Measurements from ENCODE around the gene FAM50A. TPM values are rescaled to one million over a fixed set of nuclear protein-coding genes. Genes with fewer than 3 reads are reported as not detected.
A peak's percentile ranks its signal among the peaks of the same experiment; 100 is the strongest.

The FAM50A gene
- total RNA-seq, 1 experiment from 2014 or later = 57.4 TPM

GRCh38 chrX:154412468-154412867, 31.5 kb upstream of the FAM50A start:
- Histone ChIP-seq H3K27ac (ENCODE audit: insufficient read length, low read depth, low read length) (no peak overlapping the region), H3K9ac (ENCODE audit: extremely low read depth, insufficient read length, low read length) (no peak overlapping the region), H4K20me1 (ENCODE audit: control insufficient read depth, insufficient read depth, insufficient read length) (no peaks in the 10 kb centered on the region), H4K8ac (replicated peaks; ENCODE audit: insufficient read length, low read depth, low read length) (no peak overlapping the region), H2BK12ac (ENCODE audit: insufficient read length, low read depth, low read length) (no peak overlapping the region), H2BK120ac (ENCODE audit: low read depth, low read length, poor library complexity, severe bottlenecking) (no peak overlapping the region), H3K27me3 (ENCODE audit: insufficient read depth, low read length) (no peaks in the 10 kb centered on the region), H3K9me3 (ENCODE audit: control insufficient read depth, low read depth, low read length) (peaks cover 18% of the 10 kb centered on the region), H2BK15ac (ENCODE audit: low read depth, low read length) (no peak overlapping the region), H2BK20ac (ENCODE audit: low read depth, low read length, poor library complexity, severe bottlenecking) (no peak overlapping the region), H3K56ac (ENCODE audit: insufficient read length, low read depth, low read length) (no peak overlapping the region), H3K79me1 (ENCODE audit: insufficient read depth, low read depth, low read length, poor library complexity, severe bottlenecking) (no peaks in the 10 kb centered on the region), H3T11ph (ENCODE audit: low read length) (no peak overlapping the region), H4K91ac (ENCODE audit: insufficient read length, low read depth, low read length) (no peak overlapping the region), H3K23me2 (ENCODE audit: insufficient read length, low read depth, low read length, poor library complexity, severe bottlenecking) (peaks cover 4% of the 10 kb centered on the region), H3K4me1 (ENCODE audit: insufficient read depth, low read length) (no peaks in the 10 kb centered on the region), H3K4me2 (ENCODE audit: insufficient read depth, insufficient read length, low read length) (peak overlapping the region; percentile 43), H2AK5ac (ENCODE audit: insufficient read length, low read length) (no peak overlapping the region), H3K23ac (ENCODE audit: insufficient read length, low read depth, low read length) (no peak overlapping the region), H3K14ac (ENCODE audit: insufficient read depth, low read length) (no peak overlapping the region), H2AFZ (ENCODE audit: low read length) (no peak overlapping the region), H4K5ac (ENCODE audit: insufficient read length, low read depth, low read length) (no peak overlapping the region), H2BK5ac (ENCODE audit: insufficient read length, low read length) (no peak overlapping the region), H3K4ac (ENCODE audit: low read depth, low read length) (no peak overlapping the region), H3K18ac (ENCODE audit: insufficient read length, low read depth, low read length) (no peak overlapping the region), H3K79me2 (ENCODE audit: insufficient read depth, low read length) (no peaks in the 10 kb centered on the region)
- H3K9me3 Mint-ChIP-seq = peaks cover 47 to 62% of the 10 kb centered on the region in 2 experiments
- no peak for TF ChIP-seq CTCF (conservative IDR thresholded peaks at IDR 0.05)
- H3K27ac Mint-ChIP-seq = no peak overlapping the region
- peaks cover 17 to 35% (median 21%) of the 10 kb centered on the region in 3 experiments for H3K36me3 Mint-ChIP-seq (ENCODE audit: insufficient read depth in 1 of 3, low read depth in 3 of 3)
- WGBS (ENCODE audit: extremely low coverage, insufficient read length, low lambda C conversion rate) = no CpG with 5 or more reads among the region's 4 CpGs
- no peak for DNase-seq
- no peaks in the 10 kb centered on the region for H3K27me3 Mint-ChIP-seq (ENCODE audit: low read depth)
- peaks cover 10 to 15% of the 10 kb centered on the region in 2 experiments for H3K4me1 Mint-ChIP-seq
- peak overlapping the region; percentile 78 to 79; a peak in 4 of 5 replicates for H3K4me3 Mint-ChIP-seq
